Gastrocnemius medialis (tissue), 4 donors: ENCODE measurements around the gene KLHL20.

ENCODE experiments used
- CTCF ChIP-seq, 5 experiments: fragments of 450-650 bp in 3 of 5; fragments of 200-600 bp in 2 of 5; sonication (generic) in 2 of 5; IDR thresholded peaks in 4 of 5; conservative IDR thresholded peaks in 1 of 5; 1 replicate in 4 of 5; 2 replicates in 1 of 5; pipeline ENCODE4 v1.5.1; 2016 to 2019; ENCODE audit warnings: antibody characterized with exemption in 5 of 5, mild to moderate bottlenecking in 3 of 5, moderate library complexity in 3 of 5
- POLR2A ChIP-seq, 2 donors: fragments of 450-650 bp; IDR thresholded peaks; one replicate each; pipeline ENCODE4 v1.6.1; 2017; ENCODE audit warnings: antibody characterized with exemption in 2 of 2, mild to moderate bottlenecking in 2 of 2, moderate library complexity in 2 of 2

- TF ChIP-seq CTCF (IDR thresholded peaks at IDR 0.05 in 4 of 5, conservative IDR thresholded peaks at IDR 0.05 in 1 of 5) (no peak), POLR2A (IDR thresholded peaks at IDR 0.05) (no peak)
Observed at GRCh38 chr1:173758110-173758509, 43.3 kb downstream of the KLHL20 start.
